ENCODE measurements around the gene KLHL12.

- TF ChIP-seq CTCF (IDR thresholded peaks at IDR 0.05) = no peak
- no peak for TF ChIP-seq EZH2 (IDR thresholded peaks at IDR 0.05; ENCODE audit: borderline replicate concordance, insufficient read depth, low read depth, low read length, poor library complexity, severe bottlenecking)
Measured at GRCh38 chr1:202952099-202952498, 25.1 kb upstream of the KLHL12 start.

Measured in B cell (primary cell).